HepG2 (cell line): ENCODE data around the gene VRK3. TPM values are rescaled to one million over a fixed set of nuclear protein-coding genes. Genes with fewer than 3 reads are reported as not detected.

ENCODE experiments used
- ATAC-seq: fragments of 200-7000 bp; cut with Tn5 transposase; 3 replicates; pipeline ENCODE4 v1.9.1; 2020; ENCODE audit warnings: mild to moderate bottlenecking, moderate library complexity
- BruUV-seq: library from RNA; stranded (reverse); fragments of 400-500 nt; replicated peaks from 2 replicates; lab custom pipeline; 2021; lab: Mats Ljungman, UMichigan
- CTCF ChIA-PET: fragments of 300-600 bp; formaldehyde crosslinking; extraction: SDS; loops from one replicate; lab custom pipeline; 2021; ENCODE audit warnings: low total read pairs, inconsistent platforms, low intra/inter-chr PET ratio; lab: Yijun Ruan, JAX
- POLR2A ChIA-PET: fragments of 350-600 bp; sonication (Branson Sonifier 250); formaldehyde crosslinking; loops from one replicate; lab custom pipeline; 2020; ENCODE audit warnings: antibody characterized with exemption, inconsistent platforms; lab: Yijun Ruan, JAX
- DNase-seq: peaks from one replicate; pipeline ENCODE4 v3.0.0-alpha.2; 2015; ENCODE audit warnings: low spot score
- FAIRE-seq: peaks from 3 replicates; lab custom pipeline; 2011; peaks lifted over from hg19 to GRCh38; lab: Jason Lieb, UNC
- H2AFZ ChIP-seq: one replicate; pipeline ENCODE4 v1.6.1; 2011; ENCODE audit warnings: low read length, inconsistent platforms
- H3K27ac ChIP-seq: fragments of 300-600 bp; 3 replicates; pipeline ENCODE4 v1.8.0; 2011; ENCODE audit warnings: mixed run types, mild to moderate bottlenecking, mixed read lengths, low read length, inconsistent platforms; ENCODE audit not compliant: insufficient read depth; ENCODE audit errors: extremely low read length
- H3K27me3 ChIP-seq, 2 experiments: fragments of 200-600 bp in 1 of 2; 2 replicates in 1 of 2; 3 replicates in 1 of 2; pipeline versions ENCODE4 v1.6.0 to v1.8.0; 2011; ENCODE audit warnings: low read length in 2 of 2, mild to moderate bottlenecking in 2 of 2, moderate library complexity in 2 of 2, inconsistent platforms in 1 of 2; ENCODE audit not compliant: insufficient read depth in 2 of 2, control insufficient read depth in 1 of 2
- H3K36me3 ChIP-seq, 2 experiments: fragments of 200-600 bp in 1 of 2; replicated peaks in 1 of 2; 2 replicates in 1 of 2; 3 replicates in 1 of 2; pipeline versions ENCODE4 v1.5.1 to v1.8.0; 2011; ENCODE audit warnings: low read length in 2 of 2, inconsistent platforms in 1 of 2; ENCODE audit not compliant: insufficient read depth in 2 of 2, control insufficient read depth in 1 of 2
- H3K4me1 ChIP-seq: 2 replicates; pipeline ENCODE4 v1.5.1; 2012; ENCODE audit warnings: low read length, inconsistent platforms; ENCODE audit not compliant: insufficient read depth
- H3K4me2 ChIP-seq: 2 replicates; pipeline ENCODE4 v1.6.0; 2011; ENCODE audit warnings: low read depth, low read length, inconsistent platforms
- H3K4me3 ChIP-seq, 3 experiments: fragments of 200-600 bp in 1 of 3; sonication (generic), shearing (Covaris generic) in 1 of 3; replicated peaks in 1 of 3; 2 replicates each; pipeline ENCODE4 v1.5.1; 2011 to 2016; ENCODE audit warnings: low read length in 3 of 3, inconsistent platforms in 2 of 3, low read depth in 2 of 3, mild to moderate bottlenecking in 2 of 3, control low read depth in 1 of 3, mixed read lengths in 1 of 3; ENCODE audit not compliant: insufficient read depth in 1 of 3
- H3K79me2 ChIP-seq: one replicate; pipeline ENCODE4 v1.6.1; 2011; ENCODE audit warnings: low read length, inconsistent platforms; ENCODE audit not compliant: insufficient read depth
- H3K9ac ChIP-seq: 2 replicates; pipeline ENCODE4 v1.6.0; 2011; ENCODE audit warnings: mild to moderate bottlenecking, low read depth, low read length, inconsistent platforms; ENCODE audit not compliant: insufficient read depth
- H3K9me3 ChIP-seq: 2 replicates; pipeline ENCODE4 v1.5.1; 2012; ENCODE audit warnings: mild to moderate bottlenecking, low read length
- H4K20me1 ChIP-seq: 2 replicates; pipeline ENCODE4 v1.6.0; 2011; ENCODE audit warnings: inconsistent platforms, mild to moderate bottlenecking, low read length, moderate library complexity; ENCODE audit not compliant: insufficient read depth
- ARID3A ChIP-seq: IDR thresholded peaks from 2 replicates; pipeline ENCODE4 v1.6.1; 2012; ENCODE audit warnings: low read depth, low read length, improper control_type of control experiment
- CCDC6 ChIP-seq: sonication (generic); formaldehyde crosslinking; IDR thresholded peaks from 2 replicates; pipeline ENCODE4 v1.8.1; 2022; ENCODE audit warnings: mild to moderate bottlenecking, missing genetic modification reagents, moderate library complexity
- FOXO1 ChIP-seq: sonication (generic); formaldehyde crosslinking; IDR thresholded peaks from 2 replicates; pipeline ENCODE4 v1.4.0; 2020; ENCODE audit warnings: missing genetic modification reagents
- MYPOP ChIP-seq: sonication (generic); formaldehyde crosslinking; IDR thresholded peaks from 2 replicates; pipeline ENCODE4 v1.8.1; 2023; ENCODE audit warnings: mild to moderate bottlenecking, moderate library complexity, missing genetic modification reagents
- POLR2AphosphoS5 ChIP-seq: IDR thresholded peaks from 2 replicates; pipeline ENCODE4 v1.6.1; 2012; ENCODE audit warnings: low read depth, low read length
- ZBTB3 ChIP-seq: sonication (generic); formaldehyde crosslinking; IDR thresholded peaks from 2 replicates; pipeline ENCODE4 v1.4.0; 2020; ENCODE audit warnings: low read depth, mild to moderate bottlenecking, moderate library complexity, missing genetic modification reagents, borderline replicate concordance
- ZNF343 ChIP-seq: sonication (generic); formaldehyde crosslinking; IDR thresholded peaks from 2 replicates; pipeline ENCODE4 v1.4.0; 2020; ENCODE audit warnings: mild to moderate bottlenecking, missing genetic modification reagents
- ZNF652 ChIP-seq: IDR thresholded peaks from 2 replicates; pipeline ENCODE4 v1.6.1; 2016; ENCODE audit warnings: low read depth, borderline replicate concordance
- ZNF883 ChIP-seq: sonication (generic); formaldehyde crosslinking; IDR thresholded peaks from 2 replicates; pipeline ENCODE4 v1.5.1; 2020; ENCODE audit warnings: mild to moderate bottlenecking, missing genetic modification reagents; ENCODE audit errors: not compliant biosample characterization
- WGBS: methylation state at CpG from one replicate; pipeline ENCODE4 v1.1.6; 2017; ENCODE audit warnings: low lambda C conversion rate; 5-methylcytosine and 5-hydroxymethylcytosine counted together
- in situ Hi-C: cut with HindIII; loops from 2 replicates; pipeline ENCODE4 v1.10.0; 2017; ENCODE audit warnings: low pct_unique_long_range_greater_than_20kb; ENCODE audit not compliant: extremely low pct_ligation_motif_present
- intact Hi-C: fragments of 100-400 bp; cut with micrococcal nuclease; formaldehyde crosslinking; loops from one replicate; pipeline ENCODE4 v1.10.0; 2022; ENCODE audit not compliant: unreplicated experiment
- polyA plus RNA-seq, 8 experiments: library from polyadenylated mRNA; depleted of rRNA in 3 of 8; stranded (reverse) in 7 of 8; unstranded in 1 of 8; fragments of >200 nt; fragmentation: Illumina TruSeq in 4 of 8; extraction: Trizol in 4 of 8; gene quantifications; 2 replicates each; pipeline versions ENCODE4 v1.2.1 to v1.2.3, GENCODE V29; 2011 to 2016; ENCODE audit warnings: low read depth in 4 of 8, missing spikeins in 1 of 8, mixed read lengths in 1 of 8; ENCODE audit not compliant: insufficient read depth in 1 of 8
- total RNA-seq, 5 experiments: library from RNA; depleted of rRNA; stranded (reverse); fragments of >200 nt; fragmentation: Illumina TruSeq; extraction: Trizol; gene quantifications; 2 replicates each; pipeline ENCODE4 v1.2.3, GENCODE V29; 2016; ENCODE audit warnings: low read depth in 1 of 5

VRK3 gene
- total and polyA plus RNA-seq, 2 of the 13 experiments (the other 11 are each of a cell fraction or from before 2014, with no cell fraction given): 23.8 to 28.3 TPM

- Histone ChIP-seq H3K27me3 (no peaks in the 10 kb centered on the region), H3K79me2 (no peaks in the 10 kb centered on the region), H3K9me3 (no peaks in the 10 kb centered on the region), H3K4me1 (peaks cover 53% of the 10 kb centered on the region), H3K4me3 (no peak overlapping the region), H3K36me3 (no peaks in the 10 kb centered on the region), H3K4me2 (no peak overlapping the region), H3K27ac (no peak overlapping the region), H3K9ac (no peak overlapping the region), H2AFZ (no peak overlapping the region), H4K20me1 (no peaks in the 10 kb centered on the region)
- FAIRE-seq: no peak
- TF ChIP-seq ZNF343 (CRISPR knock-in tag) (no peak), ZBTB3 (CRISPR knock-in tag) (no peak), ZNF883 (no peak), FOXO1 (CRISPR knock-in tag) (no peak), CCDC6 (CRISPR knock-in tag) (no peak), POLR2AphosphoS5 (no peak), ZNF652 (no peak), MYPOP (CRISPR knock-in tag) (no peak), ARID3A (no peak)
- ChIA-PET CTCF (no interaction called here), POLR2A (no interaction called here)
- intact Hi-C loops (no loop called here), in situ Hi-C loops (no loop called here)
- ATAC-seq: no peak
- BruUV-seq: no TSS peak
- 70% methylated on average over 5 of the region's 5 CpGs for WGBS
- no peak for DNase-seq
These were observed 84.7 kb downstream of the VRK3 start for GRCh38 chr19:49940482-49940791.
